GM12878 (cell line): ENCODE measurements around the gene MFNG. TPM values are rescaled to one million over a fixed set of nuclear protein-coding genes. Genes with fewer than 3 reads are reported as not detected.

Source experiments
- ASH2L ChIP-seq: fragments of 300-600, 200-600 bp; sonication (generic); IDR thresholded peaks from 2 replicates; pipeline ENCODE4 v1.6.1; 2017; ENCODE audit warnings: low read depth, mild to moderate bottlenecking, borderline replicate concordance
- BHLHE40 ChIP-seq, 2 experiments: fragments of 450-650 bp in 1 of 2; IDR thresholded peaks; 2 replicates each; pipeline ENCODE4 v1.6.1; 2011 to 2017; ENCODE audit warnings: low read depth in 2 of 2, borderline replicate concordance in 1 of 2, improper control_type of control experiment in 1 of 2, low read length in 1 of 2, mild to moderate bottlenecking in 1 of 2
- CREM ChIP-seq: IDR thresholded peaks from 2 replicates; pipeline ENCODE4 v1.6.1; 2014; ENCODE audit warnings: antibody characterized with exemption, low read depth
- EED ChIP-seq: sonication (generic); IDR thresholded peaks from 2 replicates; pipeline ENCODE4 v1.6.1; 2016; ENCODE audit warnings: antibody characterized with exemption, low read depth
- EZH2 ChIP-seq: IDR thresholded peaks from 2 replicates; pipeline ENCODE4 v1.6.1; 2012; ENCODE audit warnings: low read depth, mild to moderate bottlenecking, control low read depth, inconsistent platforms, low read length, borderline replicate concordance; ENCODE audit not compliant: control insufficient read depth
- FOXK2 ChIP-seq: fragments of 450-650 bp; IDR thresholded peaks from 2 replicates; pipeline ENCODE4 v1.6.1; 2017; ENCODE audit warnings: mild to moderate bottlenecking, moderate library complexity
- HCFC1 ChIP-seq: fragments of 150-350 bp; IDR thresholded peaks from 2 replicates; pipeline ENCODE4 v1.6.1; 2014; ENCODE audit warnings: low read length
- LARP7 ChIP-seq: fragments of 450-650 bp; IDR thresholded peaks from 2 replicates; pipeline ENCODE4 v1.6.1; 2017; ENCODE audit warnings: mild to moderate bottlenecking
- PAX5 ChIP-seq: IDR thresholded peaks from 2 replicates; pipeline ENCODE4 v1.6.1; 2011; ENCODE audit warnings: low read depth, low read length, borderline replicate concordance
- PML ChIP-seq: IDR thresholded peaks from 2 replicates; pipeline ENCODE4 v1.6.1; 2012; ENCODE audit warnings: low read length, inconsistent platforms
- POLR2A ChIP-seq: IDR thresholded peaks from 2 replicates; pipeline ENCODE4 v1.6.1; 2011; ENCODE audit warnings: low read depth, mild to moderate bottlenecking, low read length
- RUNX3 ChIP-seq: IDR thresholded peaks from 2 replicates; pipeline ENCODE4 v1.6.1; 2012; ENCODE audit warnings: low read length, inconsistent platforms
- SMC3 ChIP-seq: IDR thresholded peaks from 2 replicates; pipeline ENCODE4 v1.6.1; 2011; ENCODE audit warnings: low read length, improper control_type of control experiment, borderline replicate concordance
- SP1 ChIP-seq: IDR thresholded peaks from one replicate; pipeline ENCODE4 v1.6.1; 2011; ENCODE audit warnings: low read depth, low read length
- SPI1 ChIP-seq: IDR thresholded peaks from 2 replicates; pipeline ENCODE4 v1.6.1; 2011; ENCODE audit warnings: low read depth, mild to moderate bottlenecking, low read length, moderate library complexity, borderline replicate concordance; ENCODE audit not compliant: insufficient read depth
- TCF12 ChIP-seq: IDR thresholded peaks from 2 replicates; pipeline ENCODE4 v1.6.1; 2011; ENCODE audit warnings: low read depth, mild to moderate bottlenecking, low read length
- YBX1 ChIP-seq: fragments of 450-650 bp; IDR thresholded peaks from 2 replicates; pipeline ENCODE4 v1.6.1; 2016; ENCODE audit warnings: antibody characterized with exemption
- YY1 ChIP-seq: IDR thresholded peaks from 2 replicates; pipeline ENCODE4 v1.6.1; 2011; ENCODE audit warnings: low read depth, mild to moderate bottlenecking, low read length
- ZNF274 ChIP-seq: IDR thresholded peaks from one replicate; pipeline ENCODE4 v1.8.0; 2011; ENCODE audit not compliant: insufficient read length, insufficient read depth
- polyA plus RNA-seq, 11 experiments: library from polyadenylated mRNA; depleted of rRNA in 4 of 11; unstranded in 6 of 11; stranded (reverse) in 5 of 11; fragments of >200 nt; fragmentation: Nextera tagmentation in 4 of 11; fragmentation: Illumina TruSeq in 1 of 11; extraction: Ambion mirVana in 4 of 11; extraction: Trizol in 1 of 11; gene quantifications; 1 replicate in 1 of 11; 2 replicates in 10 of 11; pipeline versions ENCODE4 v1.2.1 to v1.2.3, GENCODE V29; 2011 to 2016; ENCODE audit warnings: inconsistent platforms in 2 of 11, missing spikeins in 2 of 11, low read depth in 1 of 11
- total RNA-seq, 4 experiments: library from RNA; depleted of rRNA in 3 of 4; stranded (reverse); fragments of >200 nt in 3 of 4; fragmentation: Illumina TruSeq in 1 of 4; extraction: Trizol in 1 of 4; gene quantifications; 2 replicates each; pipeline versions ENCODE4 v1.2.1 to v1.2.3, GENCODE V29; 2013 to 2021
- TF ChIP-seq, protein P1 (sequence below): fragments of 450-650 bp; formaldehyde crosslinking; IDR thresholded peaks from 2 replicates; pipeline ENCODE4 v1.4.0; 2020; ENCODE audit warnings: mild to moderate bottlenecking, moderate library complexity
- TF ChIP-seq, protein P2 (sequence below): IDR thresholded peaks from 2 replicates; pipeline ENCODE4 v1.6.1; 2012; ENCODE audit warnings: mild to moderate bottlenecking, low read depth, low read length
- TF ChIP-seq, protein P3 (sequence below): IDR thresholded peaks from 2 replicates; pipeline ENCODE4 v1.6.1; 2012; ENCODE audit warnings: low read depth, low read length, improper control_type of control experiment

The MFNG gene
- total and polyA plus RNA-seq, 10 of the 15 experiments (the other 5 are each of a cell fraction or from before 2014, with no cell fraction given): 11.5 to 117 (median 68.5) TPM

DNA sequence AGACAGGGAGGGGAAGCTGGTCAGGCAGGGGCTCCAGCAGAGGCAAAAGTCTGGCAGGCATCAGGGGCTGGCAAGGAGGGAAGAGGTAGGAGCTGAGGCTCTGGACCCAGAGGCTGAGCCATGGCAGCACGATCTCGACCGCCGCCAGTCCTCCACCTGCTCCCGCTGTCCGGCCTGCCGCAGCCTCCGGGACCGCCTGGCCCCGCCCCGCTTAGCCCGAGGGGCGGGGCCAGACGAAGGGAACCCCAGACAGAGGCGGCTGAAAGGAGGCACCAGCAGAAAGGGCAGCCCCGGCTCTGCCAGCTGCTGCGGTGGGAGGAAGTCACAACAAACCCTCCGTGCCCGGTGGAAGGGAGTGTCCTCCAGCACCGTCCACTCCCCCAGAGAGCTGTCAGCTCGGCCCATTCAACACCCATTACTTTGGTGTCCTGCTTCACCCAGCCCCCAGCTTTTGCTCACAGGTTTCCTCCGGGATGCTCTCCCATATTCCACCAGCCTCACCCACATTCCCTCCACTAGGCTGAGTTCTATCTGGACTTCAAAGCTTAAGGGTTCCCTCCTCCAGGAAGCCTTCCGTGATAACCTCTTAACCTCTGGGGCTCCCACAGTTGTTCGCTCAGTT is at the start of gene MFNG (continued):
- TF ChIP-seq, protein P1, sequence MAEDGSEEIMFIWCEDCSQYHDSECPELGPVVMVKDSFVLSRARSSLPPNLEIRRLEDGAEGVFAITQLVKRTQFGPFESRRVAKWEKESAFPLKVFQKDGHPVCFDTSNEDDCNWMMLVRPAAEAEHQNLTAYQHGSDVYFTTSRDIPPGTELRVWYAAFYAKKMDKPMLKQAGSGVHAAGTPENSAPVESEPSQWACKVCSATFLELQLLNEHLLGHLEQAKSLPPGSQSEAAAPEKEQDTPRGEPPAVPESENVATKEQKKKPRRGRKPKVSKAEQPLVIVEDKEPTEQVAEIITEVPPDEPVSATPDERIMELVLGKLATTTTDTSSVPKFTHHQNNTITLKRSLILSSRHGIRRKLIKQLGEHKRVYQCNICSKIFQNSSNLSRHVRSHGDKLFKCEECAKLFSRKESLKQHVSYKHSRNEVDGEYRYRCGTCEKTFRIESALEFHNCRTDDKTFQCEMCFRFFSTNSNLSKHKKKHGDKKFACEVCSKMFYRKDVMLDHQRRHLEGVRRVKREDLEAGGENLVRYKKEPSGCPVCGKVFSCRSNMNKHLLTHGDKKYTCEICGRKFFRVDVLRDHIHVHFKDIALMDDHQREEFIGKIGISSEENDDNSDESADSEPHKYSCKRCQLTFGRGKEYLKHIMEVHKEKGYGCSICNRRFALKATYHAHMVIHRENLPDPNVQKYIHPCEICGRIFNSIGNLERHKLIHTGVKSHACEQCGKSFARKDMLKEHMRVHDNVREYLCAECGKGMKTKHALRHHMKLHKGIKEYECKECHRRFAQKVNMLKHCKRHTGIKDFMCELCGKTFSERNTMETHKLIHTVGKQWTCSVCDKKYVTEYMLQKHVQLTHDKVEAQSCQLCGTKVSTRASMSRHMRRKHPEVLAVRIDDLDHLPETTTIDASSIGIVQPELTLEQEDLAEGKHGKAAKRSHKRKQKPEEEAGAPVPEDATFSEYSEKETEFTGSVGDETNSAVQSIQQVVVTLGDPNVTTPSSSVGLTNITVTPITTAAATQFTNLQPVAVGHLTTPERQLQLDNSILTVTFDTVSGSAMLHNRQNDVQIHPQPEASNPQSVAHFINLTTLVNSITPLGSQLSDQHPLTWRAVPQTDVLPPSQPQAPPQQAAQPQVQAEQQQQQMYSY (CRISPR knock-in tag): no peak
- TF ChIP-seq SPI1 (peak; percentile 39; the same call in 1 of the 2 replicates), RUNX3 (peak; percentile 33; the same call in 1 of the 2 replicates), BHLHE40 (IDR thresholded peaks at IDR 0.05; ENCODE audit: borderline replicate concordance in 1 of 2, low read depth in 2 of 2, low read length in 1 of 2) (peak in 1 of 2 experiments; percentile 54; a peak in 1 of 4 replicates), LARP7 (0 out of 2 replicates have a peak, but pooled peaks have one; percentile 19), TCF12 (peak; percentile 78; the same call in 1 of the 2 replicates), POLR2A (peak; percentile 78), PML (no peak), SP1 (peak; percentile 47), SMC3 (no peak), PAX5 (no peak), YBX1 (no peak), ZNF274 (no peak), CREM (no peak), EED (no peak), YY1 (0 out of 2 replicates have a peak, but pooled peaks have one; percentile 30), EZH2 (no peak), FOXK2 (no peak), ASH2L (no peak), HCFC1 (no peak)
- TF ChIP-seq, protein P2, sequence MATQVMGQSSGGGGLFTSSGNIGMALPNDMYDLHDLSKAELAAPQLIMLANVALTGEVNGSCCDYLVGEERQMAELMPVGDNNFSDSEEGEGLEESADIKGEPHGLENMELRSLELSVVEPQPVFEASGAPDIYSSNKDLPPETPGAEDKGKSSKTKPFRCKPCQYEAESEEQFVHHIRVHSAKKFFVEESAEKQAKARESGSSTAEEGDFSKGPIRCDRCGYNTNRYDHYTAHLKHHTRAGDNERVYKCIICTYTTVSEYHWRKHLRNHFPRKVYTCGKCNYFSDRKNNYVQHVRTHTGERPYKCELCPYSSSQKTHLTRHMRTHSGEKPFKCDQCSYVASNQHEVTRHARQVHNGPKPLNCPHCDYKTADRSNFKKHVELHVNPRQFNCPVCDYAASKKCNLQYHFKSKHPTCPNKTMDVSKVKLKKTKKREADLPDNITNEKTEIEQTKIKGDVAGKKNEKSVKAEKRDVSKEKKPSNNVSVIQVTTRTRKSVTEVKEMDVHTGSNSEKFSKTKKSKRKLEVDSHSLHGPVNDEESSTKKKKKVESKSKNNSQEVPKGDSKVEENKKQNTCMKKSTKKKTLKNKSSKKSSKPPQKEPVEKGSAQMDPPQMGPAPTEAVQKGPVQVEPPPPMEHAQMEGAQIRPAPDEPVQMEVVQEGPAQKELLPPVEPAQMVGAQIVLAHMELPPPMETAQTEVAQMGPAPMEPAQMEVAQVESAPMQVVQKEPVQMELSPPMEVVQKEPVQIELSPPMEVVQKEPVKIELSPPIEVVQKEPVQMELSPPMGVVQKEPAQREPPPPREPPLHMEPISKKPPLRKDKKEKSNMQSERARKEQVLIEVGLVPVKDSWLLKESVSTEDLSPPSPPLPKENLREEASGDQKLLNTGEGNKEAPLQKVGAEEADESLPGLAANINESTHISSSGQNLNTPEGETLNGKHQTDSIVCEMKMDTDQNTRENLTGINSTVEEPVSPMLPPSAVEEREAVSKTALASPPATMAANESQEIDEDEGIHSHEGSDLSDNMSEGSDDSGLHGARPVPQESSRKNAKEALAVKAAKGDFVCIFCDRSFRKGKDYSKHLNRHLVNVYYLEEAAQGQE: no peak
- TF ChIP-seq, protein P3, sequence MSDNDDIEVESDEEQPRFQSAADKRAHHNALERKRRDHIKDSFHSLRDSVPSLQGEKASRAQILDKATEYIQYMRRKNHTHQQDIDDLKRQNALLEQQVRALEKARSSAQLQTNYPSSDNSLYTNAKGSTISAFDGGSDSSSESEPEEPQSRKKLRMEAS: peak; percentile 27; the same call in 1 of the 2 replicates
